SHP77 (cell line): ENCODE data around the gene THAP10.
"Not testable (repeated sequence)": the region's sequence is repeated elsewhere in the genome, so short reads cannot be mapped to it uniquely, and the experiment has no call there.

ENCODE experiments used
- DNase-seq, 2 experiments: peaks; one replicate each; lab custom pipeline; 2025; lab: John Stamatoyannopoulos, UW

The THAP10 gene

GRCh38 chr15:70876683-70877082 lies 15.6 kb downstream of the THAP10 start:
- no peak for DNase-seq

DNA sequence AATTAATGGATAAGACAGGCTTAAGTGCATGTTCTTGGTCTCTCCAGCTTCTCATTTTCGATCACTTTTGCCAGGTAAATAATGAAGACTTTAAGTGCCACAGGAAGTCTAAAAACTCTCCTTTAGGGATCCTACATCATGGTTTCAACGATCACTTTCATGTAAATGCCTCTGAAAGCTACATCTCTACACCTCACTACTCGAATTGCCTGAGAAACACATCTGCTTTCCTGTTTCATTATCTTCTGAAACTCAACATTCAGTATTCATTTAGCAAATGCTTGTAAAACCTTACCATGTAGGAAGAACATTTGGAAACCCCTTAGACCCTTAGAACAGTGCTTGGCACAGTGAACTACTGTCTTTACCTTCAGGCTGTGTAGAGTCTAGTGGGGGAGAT lies 16.2 kb downstream of the THAP10 start:
- no peak for DNase-seq

- DNase-seq, result no peak
These were observed 17.0 kb downstream of the THAP10 start for GRCh38 chr15:70875001-70875782.

DNA sequence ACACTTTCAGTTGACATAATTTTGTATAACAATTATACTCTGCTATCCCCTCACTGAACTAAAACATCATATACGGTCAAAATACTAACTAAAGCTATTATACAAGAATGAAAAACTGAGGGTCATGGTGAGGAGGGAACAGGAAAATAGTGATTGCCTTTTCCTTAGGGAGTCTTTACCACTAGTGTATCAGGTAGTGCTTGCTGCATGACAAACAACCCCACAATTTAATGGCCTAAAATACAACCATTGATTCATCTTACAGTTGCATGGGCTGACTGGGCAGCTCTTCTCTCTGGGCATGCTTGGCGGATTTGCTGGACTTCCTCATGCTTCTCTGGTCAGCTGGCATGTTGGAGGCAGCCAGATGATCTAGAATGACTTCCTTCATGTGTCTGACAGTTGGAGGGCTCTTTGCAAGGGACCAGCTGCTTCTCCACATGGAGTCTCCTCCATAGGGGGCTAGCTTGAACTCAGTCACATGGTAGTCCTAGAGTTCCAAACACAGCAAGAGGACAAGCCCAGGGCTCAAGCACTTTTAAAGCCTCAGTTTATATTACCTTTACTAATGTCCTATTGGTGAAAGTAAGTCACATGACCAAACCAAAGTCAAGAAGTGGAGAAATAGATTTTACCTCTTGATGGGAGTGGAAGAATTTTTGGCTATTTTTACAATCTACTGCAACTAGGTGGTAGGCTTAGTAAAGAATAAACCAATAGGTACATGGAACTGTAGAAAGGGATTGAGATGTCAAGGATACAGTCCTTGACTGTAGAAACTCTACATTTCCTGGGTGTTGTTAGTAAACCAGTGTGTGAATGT lies 18.8 kb downstream of the THAP10 start:
- no peak for DNase-seq

GRCh38 chr15:70871490-70871889 lies 20.7 kb downstream of the THAP10 start:
- DNase-seq, result not testable (repeated sequence)

DNA sequence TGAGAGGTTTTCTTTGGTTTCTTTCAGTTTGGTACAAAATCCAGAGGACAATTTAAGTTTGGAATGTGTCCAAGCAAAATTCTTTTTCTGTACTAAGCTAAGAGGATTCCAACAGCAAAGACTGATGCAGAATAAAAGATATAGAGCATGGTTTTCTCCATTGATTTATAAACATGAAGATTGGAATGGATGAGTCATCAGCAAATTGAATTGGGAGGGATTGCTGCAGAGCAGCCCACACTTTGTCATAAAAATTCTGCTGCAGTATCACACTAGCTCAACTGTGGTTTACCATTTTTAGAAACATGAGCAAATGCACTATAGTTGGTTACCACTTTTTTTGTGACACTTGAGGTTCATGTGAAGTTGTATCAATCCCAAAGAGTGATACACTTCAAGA lies 22.2 kb downstream of the THAP10 start:
- DNase-seq, result no peak

- DNase-seq, result no peak
These were observed 22.9 kb downstream of the THAP10 start for GRCh38 chr15:70869346-70869745.

DNA sequence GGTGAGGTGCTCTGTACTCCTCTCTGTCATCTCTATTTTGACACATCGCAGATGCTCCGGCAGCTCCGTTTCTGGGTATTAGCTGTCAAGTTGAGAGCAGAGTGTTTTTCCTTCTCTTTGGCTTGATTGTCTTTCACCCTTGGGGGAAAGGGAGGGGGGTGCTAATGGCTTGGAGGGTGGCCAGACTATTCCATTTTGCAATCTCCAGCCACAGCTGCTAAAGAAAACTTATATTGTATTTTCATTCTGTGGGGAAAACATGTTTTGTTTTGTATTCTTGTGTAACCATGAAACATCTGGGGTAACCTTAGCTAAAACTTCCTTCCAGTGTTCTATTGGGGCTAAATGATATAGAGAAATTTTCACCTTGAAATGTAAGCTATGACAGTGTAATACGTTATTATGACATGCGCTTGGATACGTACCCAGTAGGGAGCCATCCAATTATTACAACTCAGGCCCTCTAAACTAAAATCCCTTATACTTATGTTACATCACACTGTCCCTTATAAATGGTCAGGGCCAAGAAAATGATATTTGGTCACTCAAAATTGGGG lies 24.2 kb downstream of the THAP10 start:
- DNase-seq, result no peak

DNA sequence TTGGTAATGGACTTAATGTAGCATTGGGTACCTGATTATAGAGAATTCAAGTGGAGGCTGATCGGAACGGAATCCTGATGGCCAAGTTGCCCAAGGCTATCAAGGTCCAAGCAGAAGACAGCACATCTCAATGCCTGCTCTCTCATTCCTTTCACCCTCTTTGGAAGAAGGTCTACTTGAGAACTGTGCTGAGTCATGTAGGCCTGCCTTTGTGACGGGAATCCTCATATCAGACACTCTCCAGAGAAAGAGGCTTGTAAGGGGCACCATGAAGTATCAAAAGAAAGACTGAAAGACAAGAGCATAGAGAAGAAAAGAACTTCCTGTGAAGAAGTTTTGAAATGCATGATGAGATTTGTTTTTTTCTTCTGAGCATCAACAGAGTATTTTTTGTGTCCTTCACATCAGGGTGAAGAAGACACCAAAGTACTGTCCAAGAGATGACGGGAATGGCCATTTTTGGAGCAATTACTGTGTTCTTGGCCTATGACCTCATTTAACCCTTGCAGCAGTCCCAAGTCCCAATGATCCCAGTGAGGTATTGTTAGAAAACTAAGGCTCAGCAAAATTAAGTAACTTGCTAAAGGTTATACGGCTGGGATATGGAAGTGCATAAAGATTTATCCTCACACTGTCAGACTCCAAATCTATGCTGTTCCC lies 25.1 kb downstream of the THAP10 start:
- no peak for DNase-seq

DNA sequence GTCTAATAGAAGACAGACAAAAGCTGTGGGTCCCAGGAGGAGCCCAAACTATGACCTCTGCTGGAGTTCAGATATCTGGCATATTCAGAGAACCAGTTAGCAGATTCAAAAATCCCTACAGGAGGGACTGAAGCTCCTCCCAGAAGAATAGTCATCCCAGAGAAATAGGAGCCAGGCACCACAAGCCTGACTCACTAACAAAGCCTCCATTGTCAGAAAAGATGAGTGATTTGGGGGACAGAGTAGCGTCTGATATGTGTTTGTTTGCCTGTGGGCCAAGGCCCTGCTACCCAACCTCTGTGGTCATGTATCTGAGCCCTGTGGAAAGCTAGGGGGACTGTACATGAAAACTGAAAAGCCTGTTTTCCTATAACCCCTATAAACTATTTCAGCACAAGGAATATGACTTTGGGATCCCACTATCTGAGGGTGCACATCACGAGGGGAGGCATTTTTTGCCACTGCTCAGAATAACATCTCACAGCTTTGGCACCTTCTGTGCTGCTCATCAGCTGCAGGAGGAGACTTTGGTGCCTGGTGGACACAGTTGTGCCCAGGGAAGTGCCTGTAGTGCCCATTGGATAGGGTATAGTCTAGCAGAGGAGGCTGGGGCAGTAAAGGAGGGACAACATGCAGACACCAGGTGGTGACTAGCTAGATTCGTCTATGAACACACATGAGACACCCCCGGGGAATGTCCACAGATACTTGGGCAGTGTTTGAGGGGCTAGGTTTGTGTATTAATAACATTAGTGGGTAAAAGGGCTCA lies 28.6 kb downstream of the THAP10 start:
- DNase-seq, result no peak

DNA sequence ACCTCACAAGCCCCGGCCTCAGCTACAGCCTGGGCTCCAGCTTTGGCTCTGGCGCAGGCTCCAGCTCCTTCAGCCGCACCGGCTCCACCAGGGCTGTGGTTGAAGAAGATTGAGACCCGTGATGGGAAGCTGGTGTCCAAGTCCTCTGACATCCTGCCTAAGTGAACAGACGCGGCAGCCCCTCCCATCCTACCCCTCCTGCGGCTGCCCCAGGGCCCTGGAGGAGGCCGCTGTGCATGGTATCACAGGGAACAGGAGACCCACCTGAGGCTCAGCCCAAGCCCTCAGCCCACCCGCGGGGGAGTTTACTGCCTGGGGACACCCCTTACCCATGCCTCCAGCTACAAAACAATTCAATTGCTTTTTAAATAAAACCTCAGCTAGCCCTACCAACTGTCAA lies 32.2 kb downstream of the THAP10 start:
- DNase-seq, result no peak

DNA sequence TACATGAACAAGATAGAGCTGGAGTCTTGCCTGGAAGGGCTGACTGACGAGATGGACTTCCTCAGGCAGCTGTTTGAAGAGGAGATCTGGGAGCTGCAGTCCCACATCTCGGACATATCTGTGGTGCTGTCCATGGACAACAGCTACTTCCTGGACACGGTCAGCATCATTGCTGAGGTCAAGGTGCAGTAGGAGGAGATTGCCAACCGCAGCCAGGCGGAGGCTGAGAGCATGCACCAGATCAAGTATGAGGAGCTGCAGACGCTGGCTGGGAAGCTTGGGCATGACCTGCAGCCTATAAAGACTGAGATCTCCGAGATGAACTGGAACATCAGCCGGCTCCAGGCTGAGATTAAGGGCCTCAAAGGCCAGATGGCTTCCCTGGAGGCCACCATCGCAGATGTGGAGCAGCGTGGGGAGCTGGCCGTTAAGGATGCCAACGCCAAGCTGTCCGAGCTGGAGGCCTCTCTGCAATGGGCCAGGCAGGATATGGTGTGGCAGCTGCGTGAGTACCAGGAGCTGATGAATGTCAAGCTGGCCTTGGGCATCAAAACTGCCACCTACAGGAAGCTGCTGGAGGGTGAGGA lies 32.8 kb downstream of the THAP10 start:
- no peak for DNase-seq

- not testable (repeated sequence) for DNase-seq
These were observed 33.5 kb downstream of the THAP10 start for GRCh38 chr15:70858614-70859321.

DNA sequence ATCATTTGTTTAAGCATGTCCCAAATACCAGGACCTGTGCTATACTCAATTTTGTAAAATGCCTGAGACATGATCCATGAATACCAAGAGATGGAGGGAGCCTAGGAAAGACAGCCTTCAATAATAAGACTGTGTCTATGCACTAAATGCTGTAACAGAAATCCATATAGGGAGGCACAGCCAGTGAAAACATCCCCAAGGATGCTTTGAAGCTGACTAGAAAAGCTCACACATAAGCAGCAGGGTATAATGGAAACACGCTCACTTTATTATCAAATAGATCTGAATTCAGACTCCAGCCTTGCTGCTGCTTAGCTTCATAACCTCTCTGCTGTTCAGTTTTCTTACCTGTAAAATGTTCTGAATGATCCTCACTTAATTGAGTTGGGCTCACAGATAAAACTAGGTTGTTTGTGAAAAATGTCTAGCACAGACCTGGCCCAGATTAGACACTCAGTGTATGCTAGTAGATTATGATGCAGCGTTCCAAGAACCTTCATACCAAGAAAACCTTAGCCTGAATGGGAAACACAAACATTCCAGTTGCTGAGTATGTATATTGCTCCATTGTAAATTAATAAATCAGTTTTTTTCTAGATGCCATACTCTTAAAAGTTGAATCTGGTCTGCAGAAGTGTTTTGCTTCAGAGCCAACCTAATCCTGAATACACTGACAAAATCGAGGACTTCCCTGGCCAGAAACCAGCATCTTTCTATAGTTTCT lies 34.5 kb downstream of the THAP10 start:
- DNase-seq, result no peak

- no peak for DNase-seq
These were observed 35.2 kb downstream of the THAP10 start for GRCh38 chr15:70856884-70857561.

DNA sequence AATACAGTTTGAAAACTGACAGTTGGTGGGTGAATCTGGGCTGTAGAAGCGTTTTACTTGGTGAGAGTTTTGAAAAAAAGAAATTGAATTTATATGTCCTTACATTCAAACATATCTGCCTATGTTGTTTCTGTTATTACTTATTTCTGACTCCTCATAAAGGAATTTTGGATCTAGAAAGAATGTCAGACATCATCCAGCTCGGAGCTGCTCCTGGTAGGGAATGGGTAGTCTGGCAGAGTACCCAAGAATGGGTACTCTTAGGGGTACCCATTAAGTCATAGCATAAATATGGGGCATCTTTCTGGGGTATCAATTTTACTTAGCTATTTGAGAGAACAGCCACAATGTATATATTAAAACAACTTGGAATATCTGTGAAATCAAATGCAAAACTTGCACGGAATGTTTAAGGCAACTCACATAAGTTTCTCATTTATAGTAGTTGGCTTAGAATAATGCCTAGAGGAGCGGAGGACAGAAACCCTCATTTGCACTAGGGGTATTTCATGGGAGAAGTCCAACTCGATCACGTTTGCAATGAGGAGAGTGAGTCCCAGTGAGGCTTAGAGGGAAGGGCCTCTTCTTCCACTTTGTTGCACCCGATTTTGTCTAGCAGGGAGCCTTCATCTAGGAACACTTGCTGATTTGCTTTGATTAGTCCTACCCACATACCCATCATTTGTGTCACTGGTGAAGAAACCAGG lies 35.9 kb downstream of the THAP10 start:
- no peak for DNase-seq

DNA sequence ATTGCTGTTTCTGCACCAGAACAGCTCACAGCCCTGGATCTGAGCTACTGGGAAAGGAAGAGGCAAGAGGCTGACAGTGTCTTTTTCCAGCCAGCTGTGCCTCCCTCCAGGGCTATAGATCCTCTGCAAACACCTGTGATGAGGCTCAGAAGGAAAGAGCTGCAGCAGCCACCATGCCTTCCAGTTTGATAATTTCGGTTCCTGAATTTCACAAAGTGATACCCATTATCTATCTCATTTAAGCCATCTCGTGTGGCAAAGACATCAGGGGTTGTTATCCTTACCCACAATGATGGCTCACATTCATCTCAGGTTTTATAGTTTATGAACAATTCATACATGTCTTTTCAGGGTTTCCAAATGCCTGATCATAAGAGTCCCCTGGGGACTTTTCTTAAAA lies 36.5 kb downstream of the THAP10 start:
- no peak for DNase-seq

- no peak for DNase-seq
These were observed 37.6 kb downstream of the THAP10 start for GRCh38 chr15:70854666-70854976.
